ENCODE data around the gene CLRN1.
A peak's percentile ranks its signal among the peaks of the same experiment; 100 is the strongest.

CLRN1 gene

GRCh38 chr3:150975992-150976368 lies 3.5 kb upstream of the CLRN1 start:
- peak; percentile 79 for DNase-seq (ENCODE audit: low spot score)

GRCh38 chr3:150975086-150975991 lies 2.8 kb upstream of the CLRN1 start:
- DNase-seq (ENCODE audit: low spot score): no peak

DNA sequence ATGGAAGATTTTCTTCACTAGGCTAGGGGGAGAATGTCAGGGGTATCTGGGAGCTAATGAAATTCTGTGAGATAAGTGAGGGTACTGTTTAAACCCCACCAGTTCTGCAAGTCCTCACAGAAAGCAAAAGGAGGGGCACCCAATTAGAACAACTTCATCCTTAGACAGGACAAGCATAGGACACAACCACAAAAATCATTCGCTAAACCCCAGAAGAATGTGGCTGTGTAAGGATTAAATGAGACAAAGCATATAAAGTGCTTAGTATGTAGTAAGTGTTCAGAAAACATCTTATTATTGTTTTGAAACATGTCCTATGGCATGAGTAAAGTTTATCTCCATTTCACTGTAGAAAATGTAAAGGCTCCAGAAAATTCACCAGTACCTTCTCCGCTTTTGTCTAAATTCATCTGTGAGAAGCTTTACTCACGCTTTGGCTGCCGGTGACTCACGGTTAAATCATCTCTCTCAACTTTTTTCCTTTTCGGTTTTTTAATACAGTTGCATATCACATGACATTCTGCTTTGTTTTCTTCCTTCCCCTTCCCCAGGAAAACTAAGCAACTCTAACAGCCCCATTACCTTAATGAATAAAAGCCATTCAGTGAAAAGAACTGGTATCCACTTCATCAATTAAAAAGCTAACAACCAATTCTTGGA lies 1.7 kb downstream of the CLRN1 start:
- DNase-seq (ENCODE audit: low spot score): peak; percentile 7

- DNase-seq (ENCODE audit: low spot score): no peak
Observed at GRCh38 chr3:150968341-150969035, 4.0 kb downstream of the CLRN1 start.

- no peak for DNase-seq (ENCODE audit: low spot score)
Observed at GRCh38 chr3:150965436-150965835, 7.1 kb downstream of the CLRN1 start.

- DNase-seq (ENCODE audit: low spot score): no peak
Observed at GRCh38 chr3:150961949-150962348, 10.6 kb downstream of the CLRN1 start.

DNA sequence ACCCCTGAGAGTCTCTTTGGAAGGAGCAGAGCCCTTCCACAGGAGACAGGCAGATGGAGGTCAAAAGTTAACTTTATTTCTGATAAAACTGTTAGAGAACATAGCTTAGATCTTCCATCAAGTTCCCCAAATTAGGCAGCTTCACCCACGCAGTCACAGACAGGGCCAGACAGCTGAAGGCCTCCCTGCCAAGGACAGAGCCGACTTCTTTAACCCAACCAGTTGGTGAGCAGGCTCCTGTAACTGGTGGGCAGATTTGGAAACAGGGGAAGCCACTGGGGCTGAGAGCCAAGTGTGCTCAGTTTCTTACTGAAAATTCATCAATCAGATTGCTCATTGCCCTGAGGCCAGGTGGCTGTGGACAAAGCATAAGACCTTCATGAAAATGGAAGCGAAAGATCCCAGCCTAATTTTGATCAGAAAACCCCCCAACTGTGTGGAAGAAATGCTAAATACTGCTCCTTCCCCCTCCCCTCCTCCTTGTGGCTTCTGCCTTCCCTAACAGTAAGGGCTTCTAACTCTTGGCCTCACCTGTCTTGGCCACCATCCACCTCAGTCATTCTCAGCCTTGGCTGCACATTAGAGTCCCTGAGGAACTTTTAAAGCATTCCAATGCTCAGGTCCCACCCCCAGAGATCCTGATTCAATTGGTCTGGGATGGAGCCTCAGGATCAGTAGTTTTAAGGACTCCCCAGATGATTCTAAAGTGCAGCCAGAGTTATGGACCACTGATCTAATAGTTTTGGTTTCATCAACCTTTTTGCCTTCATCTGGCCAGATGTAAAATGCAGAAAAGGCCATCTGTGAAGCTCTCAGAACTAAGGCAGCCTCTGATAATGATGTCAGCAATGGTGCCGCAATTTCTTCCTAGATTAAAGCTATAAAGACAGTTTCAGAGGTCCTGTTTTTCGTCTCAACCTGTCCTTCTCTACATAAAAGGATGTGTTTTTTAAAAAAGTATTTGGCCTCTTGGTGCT lies 11.5 kb downstream of the CLRN1 start:
- no peak for DNase-seq (ENCODE audit: low spot score)

- DNase-seq (ENCODE audit: low spot score): no peak
Observed at GRCh38 chr3:150958683-150959082, 13.8 kb downstream of the CLRN1 start.

GRCh38 chr3:150956376-150956775 lies 16.2 kb downstream of the CLRN1 start:
- DNase-seq (ENCODE audit: low spot score): peak; percentile 37

DNA sequence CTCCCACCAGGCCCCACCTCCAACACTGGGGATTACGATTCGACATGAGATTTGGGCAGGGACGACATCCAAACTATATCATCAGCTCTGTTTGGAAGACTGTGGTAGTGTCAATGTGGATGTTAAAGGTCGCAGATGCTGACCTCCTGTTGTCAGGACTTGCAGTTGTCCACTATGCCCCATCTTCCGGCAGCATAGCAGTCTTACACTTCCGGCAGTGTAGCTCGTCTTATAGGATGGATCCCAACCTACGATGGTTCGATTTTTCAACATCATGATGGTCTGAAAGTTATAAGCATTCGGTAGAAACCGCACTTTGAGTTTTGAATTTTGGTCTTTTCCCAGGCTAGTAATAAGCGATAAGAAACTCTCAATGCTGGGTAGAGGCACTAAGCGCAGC lies 20.6 kb downstream of the CLRN1 start:
- no peak for DNase-seq (ENCODE audit: low spot score)

- no peak for DNase-seq (ENCODE audit: low spot score)
Observed at GRCh38 chr3:150945226-150946032, 27.1 kb downstream of the CLRN1 start.

DNA sequence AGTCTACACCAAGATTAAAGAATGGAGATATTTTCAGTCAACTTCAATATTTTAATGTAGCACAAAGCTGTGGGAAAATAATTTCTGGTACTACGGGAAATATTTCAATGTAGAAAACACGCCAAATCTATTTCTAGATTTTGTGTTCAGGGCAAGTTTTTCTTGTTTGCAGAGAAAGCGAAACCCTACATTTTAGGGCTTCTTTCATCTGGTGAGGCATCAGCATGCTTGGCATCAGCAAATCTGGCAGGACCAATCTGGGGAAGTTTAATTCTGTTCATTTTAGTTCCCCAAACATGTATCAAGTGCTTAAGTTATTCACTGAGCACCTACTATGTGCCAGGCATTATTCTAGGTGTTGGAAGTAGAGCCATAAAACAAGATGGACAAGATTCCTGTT lies 30.3 kb downstream of the CLRN1 start:
- DNase-seq (ENCODE audit: low spot score): no peak

GRCh38 chr3:150936693-150937092 lies 35.8 kb downstream of the CLRN1 start:
- DNase-seq (ENCODE audit: low spot score): no peak

DNA sequence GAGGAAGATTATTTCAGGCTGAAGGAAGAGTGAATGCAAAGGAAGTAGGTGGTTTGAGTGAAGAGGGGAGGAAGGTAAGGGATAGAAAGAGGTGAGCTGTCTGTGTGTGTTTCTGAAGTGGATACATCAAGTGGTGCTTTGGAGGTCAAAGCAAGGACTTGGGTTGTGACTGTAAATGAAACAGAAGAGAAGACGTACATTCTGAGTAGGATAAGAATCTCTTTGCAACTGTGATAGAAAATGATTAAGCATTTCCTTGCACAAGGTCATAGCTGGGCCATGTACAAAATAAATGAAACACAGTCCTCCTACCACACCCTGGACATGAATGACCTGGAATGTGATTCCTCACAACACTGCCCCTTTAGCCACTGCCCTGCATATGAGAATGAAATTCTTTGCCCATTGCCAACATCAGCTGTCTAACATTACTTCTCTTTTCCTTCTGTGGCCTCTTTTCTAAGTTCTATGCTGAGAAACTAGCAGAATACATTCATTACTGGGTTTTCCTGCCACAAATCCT lies 39.0 kb downstream of the CLRN1 start:
- no peak for DNase-seq (ENCODE audit: low spot score)

- no peak for DNase-seq (ENCODE audit: low spot score)
Observed at GRCh38 chr3:150931745-150932144, 40.8 kb downstream of the CLRN1 start.

GRCh38 chr3:150930839-150931238 lies 41.7 kb downstream of the CLRN1 start:
- no peak for DNase-seq (ENCODE audit: low spot score)

- peak; percentile 37 for DNase-seq (ENCODE audit: low spot score)
Observed at GRCh38 chr3:150928234-150928633, 44.3 kb downstream of the CLRN1 start.

DNA sequence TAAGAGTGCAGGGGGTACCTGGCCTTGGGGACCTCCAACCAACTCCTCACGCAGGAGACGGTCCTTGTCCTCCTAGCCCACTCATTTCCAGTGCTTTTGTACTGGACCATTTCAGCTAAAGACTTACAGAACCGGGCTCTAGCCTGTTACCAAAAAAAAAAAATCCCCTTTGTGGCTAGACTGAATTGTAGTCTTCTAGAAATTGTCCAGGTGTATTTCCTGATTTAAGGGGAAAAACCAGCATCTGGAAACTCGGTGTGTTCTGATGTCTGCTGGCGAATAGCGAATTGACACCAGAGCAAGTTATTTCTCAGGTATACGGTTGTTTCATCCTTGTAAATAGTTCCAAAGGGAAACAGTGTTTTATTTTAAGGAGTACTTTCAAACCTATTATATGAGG lies 46.2 kb downstream of the CLRN1 start:
- DNase-seq (ENCODE audit: low spot score): no peak

- peak; percentile 38 for DNase-seq (ENCODE audit: low spot score)
Observed at GRCh38 chr3:150925751-150926201, 46.8 kb downstream of the CLRN1 start.

DNA sequence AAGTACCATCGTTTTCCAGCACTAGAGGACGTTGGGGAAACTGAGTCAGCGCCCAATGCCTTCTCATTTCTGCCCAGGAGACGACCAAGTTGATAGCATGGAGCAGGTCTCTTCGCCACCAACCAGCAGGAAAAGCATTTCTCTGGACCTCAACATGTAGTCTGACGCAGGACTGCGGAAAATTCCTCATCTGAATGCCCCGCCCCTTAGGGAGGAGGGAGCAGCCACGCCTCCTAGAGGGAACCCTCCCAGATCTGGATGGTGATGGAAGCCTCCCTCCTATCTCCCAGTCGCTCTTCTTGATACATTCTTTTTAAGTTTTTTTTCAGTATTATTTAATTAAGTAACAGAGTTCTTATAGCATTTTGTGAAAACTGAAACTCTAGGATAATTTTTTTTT lies 49.9 kb downstream of the CLRN1 start:
- DNase-seq (ENCODE audit: low spot score): no peak

Measured in putamen (tissue), 1 donor.